ENCODE results near the gene COQ8A.

GRCh38 chr1:226946841-226947240 lies 6.7 kb downstream of the COQ8A start:
- TF ChIP-seq EZH2 (IDR thresholded peaks at IDR 0.05) (no peak), CTCF (IDR thresholded peaks at IDR 0.05) (no peak)
